Calu3 (cell line): ENCODE data around the gene FOXRED2. TPM values are rescaled to one million over a fixed set of nuclear protein-coding genes. Genes with fewer than 3 reads are reported as not detected.

Experiments used
- BruUV-seq: library from RNA; stranded (reverse); fragments of 400-500 nt; replicated peaks from 2 replicates; lab custom pipeline; 2021; lab: Mats Ljungman, UMichigan
- CTCF ChIA-PET: fragments of 300-600 bp; sonication (Branson Sonifier 250); formaldehyde crosslinking; loops from one replicate; lab custom pipeline; 2022; ENCODE audit warnings: antibody characterized with exemption; lab: Charles Lee
- DNase-seq: peaks from one replicate; pipeline ENCODE4 v3.0.0; 2022
- H3K27ac Mint-ChIP-seq: one replicate; pipeline ENCODE4 v1.8.0; 2022; ENCODE audit warnings: mixed read lengths; ENCODE audit not compliant: unreplicated experiment
- H3K27me3 Mint-ChIP-seq: one replicate; pipeline ENCODE4 v1.8.0; 2022; ENCODE audit warnings: mixed read lengths; ENCODE audit not compliant: unreplicated experiment
- H3K36me3 Mint-ChIP-seq: one replicate; pipeline ENCODE4 v1.8.0; 2022; ENCODE audit warnings: mild to moderate bottlenecking, moderate library complexity, mixed read lengths; ENCODE audit not compliant: insufficient read depth, unreplicated experiment
- H3K4me1 Mint-ChIP-seq: one replicate; pipeline ENCODE4 v1.8.0; 2022; ENCODE audit warnings: mild to moderate bottlenecking, low read depth, mixed read lengths; ENCODE audit not compliant: unreplicated experiment
- H3K4me3 Mint-ChIP-seq: one replicate; pipeline ENCODE4 v1.8.0; 2022; ENCODE audit warnings: mild to moderate bottlenecking, low read depth, moderate library complexity, mixed read lengths; ENCODE audit not compliant: unreplicated experiment
- H3K9me3 Mint-ChIP-seq: one replicate; pipeline ENCODE4 v1.8.0; 2022; ENCODE audit warnings: low read depth, mixed read lengths; ENCODE audit not compliant: unreplicated experiment
- intact Hi-C: fragments of 100-400 bp; cut with micrococcal nuclease; formaldehyde crosslinking; loops from one replicate; pipeline ENCODE4 v1.10.0; 2022; ENCODE audit not compliant: unreplicated experiment
- total RNA-seq: library from RNA; stranded (reverse); gene quantifications from 2 replicates; pipeline ENCODE4 v1.2.3, GENCODE V29; 2022
- TF ChIP-seq, protein P1 (sequence below): fragments of 200-600 bp; IDR thresholded peaks from one replicate; pipeline ENCODE4 v1.8.0; 2022; ENCODE audit warnings: antibody characterized with exemption; ENCODE audit not compliant: unreplicated experiment

The FOXRED2 gene
- total RNA-seq, 1 experiment from 2014 or later = 27.9 TPM

DNA sequence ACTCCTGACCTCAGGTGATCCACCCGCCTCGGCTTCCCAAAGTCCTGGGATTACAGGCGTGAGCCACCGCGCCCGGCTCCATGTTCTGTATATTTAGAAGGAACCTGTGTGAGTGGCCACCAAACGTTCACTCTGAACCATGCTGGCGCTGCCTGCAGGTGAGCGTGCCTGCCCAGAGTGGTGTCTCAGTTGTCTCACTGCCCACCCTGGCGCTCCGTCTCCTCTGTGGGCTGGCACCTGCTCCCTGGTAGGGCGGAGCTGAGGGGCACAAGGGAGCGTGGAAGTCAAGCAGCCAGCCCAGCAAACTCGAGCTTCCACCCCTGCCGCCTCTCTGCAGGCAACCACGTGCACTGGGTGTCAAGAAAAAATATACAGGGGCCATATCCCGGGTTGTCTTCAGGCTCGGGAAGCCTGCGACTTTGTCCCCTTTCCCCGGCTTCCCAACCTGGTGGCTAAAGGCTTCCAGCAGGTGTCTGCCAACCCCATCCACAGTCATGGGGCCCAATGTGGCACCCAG is 42.1 kb downstream of the FOXRED2 start:
- H3K27me3 Mint-ChIP-seq = no peaks in the 10 kb centered on the region
- BruUV-seq = TSS peak; percentile 57
- peak overlapping the region; percentile 98 for H3K27ac Mint-ChIP-seq
- H3K4me3 Mint-ChIP-seq = peak overlapping the region; percentile 54
- H3K36me3 Mint-ChIP-seq = peaks cover 44% of the 10 kb centered on the region
- CTCF ChIA-PET = interaction anchor here (0.7 to 1.5 kb wide), 4 partner anchors 13 to 100 kb away, joined by 3 to 5 read pairs (median 4); partner anchors contain the start of gene MYH9
- no peak for DNase-seq
- TF ChIP-seq, protein P1, sequence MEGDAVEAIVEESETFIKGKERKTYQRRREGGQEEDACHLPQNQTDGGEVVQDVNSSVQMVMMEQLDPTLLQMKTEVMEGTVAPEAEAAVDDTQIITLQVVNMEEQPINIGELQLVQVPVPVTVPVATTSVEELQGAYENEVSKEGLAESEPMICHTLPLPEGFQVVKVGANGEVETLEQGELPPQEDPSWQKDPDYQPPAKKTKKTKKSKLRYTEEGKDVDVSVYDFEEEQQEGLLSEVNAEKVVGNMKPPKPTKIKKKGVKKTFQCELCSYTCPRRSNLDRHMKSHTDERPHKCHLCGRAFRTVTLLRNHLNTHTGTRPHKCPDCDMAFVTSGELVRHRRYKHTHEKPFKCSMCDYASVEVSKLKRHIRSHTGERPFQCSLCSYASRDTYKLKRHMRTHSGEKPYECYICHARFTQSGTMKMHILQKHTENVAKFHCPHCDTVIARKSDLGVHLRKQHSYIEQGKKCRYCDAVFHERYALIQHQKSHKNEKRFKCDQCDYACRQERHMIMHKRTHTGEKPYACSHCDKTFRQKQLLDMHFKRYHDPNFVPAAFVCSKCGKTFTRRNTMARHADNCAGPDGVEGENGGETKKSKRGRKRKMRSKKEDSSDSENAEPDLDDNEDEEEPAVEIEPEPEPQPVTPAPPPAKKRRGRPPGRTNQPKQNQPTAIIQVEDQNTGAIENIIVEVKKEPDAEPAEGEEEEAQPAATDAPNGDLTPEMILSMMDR = no peak
- H3K4me1 Mint-ChIP-seq = peaks cover 61% of the 10 kb centered on the region
- no peaks in the 10 kb centered on the region for H3K9me3 Mint-ChIP-seq
- intact Hi-C loops = loop anchor here (5.0 kb wide), 1 partner anchor 77 kb away; the partner anchor contains the start of gene MYH9

DNA sequence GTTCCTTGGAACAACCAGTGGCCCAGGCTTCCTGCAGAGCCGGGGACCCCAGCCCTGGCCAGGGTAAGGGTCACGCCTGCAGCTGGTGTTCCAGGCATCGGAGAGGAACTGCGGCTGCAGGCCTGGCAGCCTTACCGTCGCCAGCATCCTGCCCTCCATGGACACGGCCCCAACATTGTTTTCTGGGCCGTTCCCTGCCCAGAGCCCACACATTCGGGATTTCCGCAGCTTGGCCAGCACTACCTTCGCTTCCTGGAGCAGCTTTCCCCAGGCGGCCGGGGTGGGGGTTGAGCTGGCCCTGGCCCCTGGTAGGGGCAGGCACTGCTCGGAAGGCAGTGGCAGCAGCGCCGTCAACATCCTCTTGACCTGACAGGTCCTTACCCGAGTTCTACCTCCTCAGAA is 43.1 kb downstream of the FOXRED2 start:
- intact Hi-C loops = no loop called here
- H3K27ac Mint-ChIP-seq = no peak overlapping the region

DNA sequence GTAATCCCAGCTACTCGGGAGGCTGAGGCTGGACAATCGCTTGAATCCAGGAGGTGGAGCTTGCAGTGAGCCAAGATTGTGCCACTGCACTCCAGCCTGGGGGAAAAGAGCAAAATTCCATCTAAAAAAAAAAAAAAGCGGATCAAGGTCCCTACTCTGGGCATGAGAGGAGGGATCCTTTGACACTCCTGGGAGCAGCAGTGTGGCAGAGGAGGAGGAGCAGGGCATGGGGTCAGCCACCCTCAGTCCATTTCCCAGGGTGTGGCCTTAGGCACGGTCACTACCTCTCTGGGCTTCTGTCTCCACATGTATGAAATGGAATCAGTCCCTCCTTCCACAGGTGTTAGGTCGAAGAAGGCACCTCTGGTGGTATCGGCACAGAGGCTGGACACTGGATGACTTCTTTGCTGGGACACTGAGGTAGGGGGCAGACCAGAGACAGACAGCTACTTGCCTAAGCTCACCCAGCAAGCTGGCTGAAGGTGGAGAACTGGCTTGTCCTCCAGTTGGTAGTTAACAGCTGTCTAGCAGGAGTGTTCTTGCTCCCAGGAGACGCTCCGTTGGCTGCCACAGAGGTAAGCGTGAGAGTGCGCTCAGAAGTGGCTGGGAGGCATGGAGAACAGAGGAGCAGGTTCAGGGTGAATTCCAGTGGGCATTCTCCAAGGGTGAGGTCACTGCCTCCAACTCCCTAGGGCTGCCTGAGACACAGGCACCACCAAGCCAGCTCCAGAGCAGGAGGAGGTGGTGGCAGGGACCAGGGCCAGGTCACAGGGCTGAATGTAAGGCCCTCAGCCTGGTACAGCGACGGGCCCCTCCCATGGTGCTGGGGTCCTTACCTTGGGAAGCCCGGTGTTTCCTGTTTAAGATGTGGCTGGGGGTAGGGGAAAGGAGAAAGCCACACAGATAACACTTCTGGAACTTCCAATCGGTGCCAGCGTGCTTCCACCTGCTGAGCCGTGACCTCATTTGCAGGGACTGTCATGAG is 44.9 kb downstream of the FOXRED2 start:
- H3K27me3 Mint-ChIP-seq = no peaks in the 10 kb centered on the region
- H3K27ac Mint-ChIP-seq = peak overlapping the region; percentile 63
- no peaks in the 10 kb centered on the region for H3K9me3 Mint-ChIP-seq
- peak overlapping the region; percentile 18 for H3K4me3 Mint-ChIP-seq
- CTCF ChIA-PET = interaction anchor here (0.6 to 1.3 kb wide), 4 partner anchors 36 to 131 kb away, joined by 3 to 5 read pairs (median 4); no protein-coding TSS in a partner anchor
- DNase-seq = peak; percentile 81
- intact Hi-C loops = no loop called here
- TSS peak; percentile 29 for BruUV-seq
- TF ChIP-seq, protein P1 = no peak
- peaks cover 46% of the 10 kb centered on the region for H3K4me1 Mint-ChIP-seq
- H3K36me3 Mint-ChIP-seq = peaks cover 30% of the 10 kb centered on the region

More for the DNA sequence above, 43.1 kb downstream of the FOXRED2 start:
- TF ChIP-seq, protein P1 = no peak
- no peak for DNase-seq
- H3K36me3 Mint-ChIP-seq = peaks cover 44% of the 10 kb centered on the region
- H3K27me3 Mint-ChIP-seq = no peaks in the 10 kb centered on the region
- H3K9me3 Mint-ChIP-seq = no peaks in the 10 kb centered on the region
- no peak overlapping the region for H3K4me3 Mint-ChIP-seq
- no TSS peak for BruUV-seq
- peaks cover 61% of the 10 kb centered on the region for H3K4me1 Mint-ChIP-seq
- CTCF ChIA-PET = interaction anchor here (0.7 kb wide), 1 partner anchor 183 kb away, joined by 3 read pairs; no protein-coding TSS in a partner anchor

DNA sequence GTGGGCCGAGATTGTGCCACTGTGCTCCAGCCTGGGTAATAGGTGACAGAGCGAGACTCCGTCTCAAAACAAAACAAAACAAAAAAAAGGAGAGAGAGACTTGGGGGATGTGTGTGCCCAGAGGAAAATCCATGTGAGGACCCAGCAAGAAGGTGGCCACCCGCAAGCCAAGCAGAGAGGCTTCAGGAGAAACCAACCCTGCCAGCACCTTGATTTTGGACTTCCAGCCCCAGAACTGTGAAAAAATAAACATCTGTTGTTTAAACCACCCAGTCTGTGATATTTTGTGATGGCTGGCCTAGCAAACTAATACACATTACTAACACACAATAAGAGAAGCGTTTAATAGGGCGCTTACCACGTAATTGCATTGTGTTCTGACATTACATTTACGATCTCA is 46.6 kb downstream of the FOXRED2 start:
- no TSS peak for BruUV-seq
- H3K36me3 Mint-ChIP-seq = peaks cover 20% of the 10 kb centered on the region
- intact Hi-C loops = no loop called here
- no peak overlapping the region for H3K27ac Mint-ChIP-seq
- TF ChIP-seq, protein P1 = no peak
- peaks cover 29% of the 10 kb centered on the region for H3K4me1 Mint-ChIP-seq
- no peak for DNase-seq
- H3K4me3 Mint-ChIP-seq = no peak overlapping the region
- CTCF ChIA-PET = no interaction called here
- no peaks in the 10 kb centered on the region for H3K9me3 Mint-ChIP-seq
- no peaks in the 10 kb centered on the region for H3K27me3 Mint-ChIP-seq
